Measurements from ENCODE around the gene REC114.
"Not testable (repeated sequence)": the region's sequence is repeated elsewhere in the genome, so short reads cannot be mapped to it uniquely, and the experiment has no call there.

Gene REC114, protein sequence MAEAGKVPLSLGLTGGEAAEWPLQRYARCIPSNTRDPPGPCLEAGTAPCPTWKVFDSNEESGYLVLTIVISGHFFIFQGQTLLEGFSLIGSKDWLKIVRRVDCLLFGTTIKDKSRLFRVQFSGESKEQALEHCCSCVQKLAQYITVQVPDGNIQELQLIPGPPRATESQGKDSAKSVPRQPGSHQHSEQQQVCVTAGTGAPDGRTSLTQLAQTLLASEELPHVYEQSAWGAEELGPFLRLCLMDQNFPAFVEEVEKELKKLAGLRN

GRCh38 chr15:73442968-73443367, at the start of gene REC114:
Gene REC114, plus strand, starts transcription at chr15:73443164. Its CDS starts 22 bp downstream, at chr15:73443186.
- no peak for DNase-seq (ENCODE audit: low read depth in 2 of 2)

DNA sequence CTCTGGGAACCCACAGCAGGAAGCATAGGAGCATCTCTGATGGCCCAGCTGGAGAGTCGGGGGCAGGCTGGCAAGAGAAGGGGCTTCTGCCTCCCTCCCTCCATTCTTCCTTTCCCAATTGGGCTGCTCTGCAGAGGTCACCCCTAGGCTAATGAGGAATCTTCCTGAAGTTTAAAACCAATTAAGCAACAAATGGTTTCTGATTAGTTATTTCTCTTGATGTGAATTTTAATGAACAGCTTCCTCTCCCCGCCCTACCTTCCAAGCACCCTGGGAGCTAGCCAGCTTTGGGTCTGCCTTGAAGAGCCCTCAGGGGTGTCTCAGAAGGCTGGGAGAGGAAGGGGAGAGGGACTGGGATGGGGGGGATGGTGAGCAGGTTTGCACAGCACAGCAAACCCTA, 49.6 kb upstream of the REC114 start:
- DNase-seq (ENCODE audit: low read depth in 2 of 2), result no peak

DNA sequence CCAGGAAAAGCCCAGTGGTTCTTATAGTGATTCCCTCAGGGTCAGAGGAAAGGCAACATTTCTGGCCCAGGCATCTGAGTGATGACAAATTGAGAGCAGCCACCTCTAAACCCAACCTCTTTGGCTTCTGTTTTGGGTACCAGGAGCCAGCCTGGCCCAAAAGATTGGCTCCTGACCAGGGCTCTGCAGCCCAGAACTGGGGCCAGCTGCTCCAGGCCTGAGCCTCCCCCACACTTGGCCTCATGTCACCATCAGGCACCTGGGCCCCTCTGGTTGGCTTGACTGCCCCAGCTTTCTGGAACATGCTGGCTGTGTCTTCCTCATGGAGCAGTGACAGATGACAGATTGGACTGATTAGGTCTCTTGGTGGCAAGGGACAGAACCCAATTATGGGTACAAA, 48.2 kb upstream of the REC114 start:
- no peak for DNase-seq (ENCODE audit: low read depth in 2 of 2)

- DNase-seq (ENCODE audit: low read depth in 2 of 2), result no peak
Observed at GRCh38 chr15:73395671-73396070, 47.3 kb upstream of the REC114 start.

DNA sequence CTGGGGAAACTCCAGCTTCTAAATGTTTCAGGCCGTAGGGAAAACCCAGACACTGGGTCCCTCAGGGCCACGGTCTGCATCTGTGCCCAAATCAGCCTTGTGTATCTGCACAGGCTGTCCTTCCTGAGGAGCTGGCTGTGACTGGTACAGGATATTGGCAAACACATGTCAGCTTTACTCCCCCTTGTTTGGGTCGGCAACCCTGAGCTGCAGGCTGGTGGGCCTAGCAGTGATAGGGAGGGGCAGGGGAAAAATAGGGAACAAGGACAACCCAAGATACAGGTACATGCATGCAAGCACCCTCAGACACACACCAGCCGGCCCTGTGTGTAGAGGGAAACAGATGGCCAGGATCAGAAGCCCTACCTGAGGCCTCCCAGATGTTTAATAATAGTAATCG, 45.5 kb upstream of the REC114 start:
- DNase-seq (ENCODE audit: low read depth in 2 of 2), result no peak

- no peak for DNase-seq (ENCODE audit: low read depth in 2 of 2)
Observed at GRCh38 chr15:73398861-73399260, 44.1 kb upstream of the REC114 start.

GRCh38 chr15:73400222-73400621, 42.7 kb upstream of the REC114 start:
- DNase-seq (ENCODE audit: low read depth in 2 of 2), result not testable (repeated sequence)

GRCh38 chr15:73403171-73403570, 39.8 kb upstream of the REC114 start:
- DNase-seq (ENCODE audit: low read depth in 2 of 2), result no peak

GRCh38 chr15:73414876-73415275, 28.1 kb upstream of the REC114 start:
- DNase-seq (ENCODE audit: low read depth in 2 of 2), result no peak

DNA sequence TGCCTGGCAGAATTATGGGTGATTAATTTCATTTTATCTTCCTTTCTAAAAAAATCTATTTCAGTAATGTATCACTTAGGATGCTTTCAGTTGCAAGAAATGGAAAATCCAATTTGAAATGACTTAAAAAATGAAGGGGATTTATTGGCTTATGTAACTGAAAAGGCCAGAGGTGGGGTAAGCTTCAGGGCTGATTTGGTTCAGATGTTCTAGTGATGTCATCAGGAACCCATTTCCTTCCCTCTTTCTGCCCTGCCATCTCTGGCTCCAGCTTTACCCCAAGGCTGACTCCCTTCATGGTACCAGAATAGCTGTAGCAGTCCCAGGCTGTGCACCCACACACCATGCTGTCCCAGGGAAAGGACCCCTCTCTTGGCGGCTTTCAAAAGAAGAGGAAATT, 18.5 kb upstream of the REC114 start:
- DNase-seq (ENCODE audit: low read depth in 2 of 2), result no peak

DNA sequence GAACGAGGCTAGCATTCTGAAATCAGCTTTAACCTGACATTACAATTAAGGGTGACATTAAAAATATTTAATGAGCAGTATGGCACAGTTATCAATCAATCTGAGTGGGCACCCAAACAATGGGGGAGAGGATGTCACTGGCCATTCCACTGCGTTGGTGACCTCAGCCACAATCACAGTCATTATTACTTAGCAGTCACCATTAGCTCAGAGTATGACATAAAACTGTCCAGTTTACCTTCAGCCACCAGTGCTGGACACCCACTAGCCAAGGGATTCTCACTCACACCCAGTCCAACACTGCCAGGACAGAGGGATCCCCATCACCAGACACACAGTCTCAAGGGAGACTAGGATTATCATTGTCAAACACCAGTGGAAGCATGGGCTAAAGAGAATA, 17.5 kb upstream of the REC114 start:
- no peak for DNase-seq (ENCODE audit: low read depth in 2 of 2)

- DNase-seq (ENCODE audit: low read depth in 2 of 2), result no peak
Observed at GRCh38 chr15:73426323-73426994, 16.5 kb upstream of the REC114 start.

- not testable (repeated sequence) for DNase-seq (ENCODE audit: low read depth in 2 of 2)
Observed at GRCh38 chr15:73431329-73431728, 11.6 kb upstream of the REC114 start.

- DNase-seq (ENCODE audit: low read depth in 2 of 2), result no peak
Observed at GRCh38 chr15:73433873-73434272, 9.1 kb upstream of the REC114 start.

- DNase-seq (ENCODE audit: low read depth in 2 of 2), result no peak
Observed at GRCh38 chr15:73436613-73437012, 6.4 kb upstream of the REC114 start.

DNA sequence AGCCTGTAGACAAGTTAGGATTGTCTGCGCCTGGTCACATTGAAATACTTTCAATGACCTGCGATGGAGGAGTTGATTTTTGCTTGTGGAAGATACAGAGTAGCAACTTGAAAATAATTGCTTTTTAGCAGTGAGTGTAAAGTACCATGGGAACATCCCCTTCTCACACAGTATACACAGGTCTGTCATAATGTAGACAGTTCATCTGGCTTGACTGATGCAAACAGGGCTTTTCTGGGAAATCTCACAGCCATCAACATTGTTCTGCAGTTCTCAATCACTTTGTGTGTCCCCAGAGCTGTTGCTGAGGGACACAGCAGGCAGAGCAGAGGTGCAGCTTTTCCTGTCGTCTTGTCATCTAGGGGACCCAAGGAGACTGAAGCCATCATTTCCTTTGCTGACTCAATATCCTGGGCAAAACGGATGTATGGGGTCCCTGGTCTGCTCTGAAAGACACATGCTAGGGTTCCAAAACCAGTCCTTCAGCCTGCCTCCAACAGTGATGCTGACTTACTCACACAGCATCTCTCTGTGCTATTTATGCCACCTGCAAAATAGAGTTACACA, 5.3 kb upstream of the REC114 start:
- no peak for DNase-seq (ENCODE audit: low read depth in 2 of 2)

DNA sequence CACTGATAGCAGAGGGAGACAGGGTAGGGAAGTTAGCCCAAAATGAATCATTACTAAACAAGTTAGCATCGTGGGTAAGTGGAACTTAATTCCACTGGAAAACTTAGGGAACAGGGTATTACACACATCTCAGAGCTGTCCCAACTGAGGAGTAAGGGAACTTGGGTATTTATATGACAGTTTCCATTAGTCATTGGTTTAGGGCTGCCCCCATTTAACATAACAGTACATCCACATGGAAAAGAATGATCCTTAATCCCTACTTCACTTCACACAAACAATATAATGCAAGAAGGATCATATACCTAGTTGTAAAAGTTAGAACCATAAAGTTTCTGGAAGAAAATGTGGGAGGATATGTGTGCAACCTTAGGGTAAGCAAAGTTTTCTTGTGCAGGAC, 4.3 kb upstream of the REC114 start:
- no peak for DNase-seq (ENCODE audit: low read depth in 2 of 2)

DNA sequence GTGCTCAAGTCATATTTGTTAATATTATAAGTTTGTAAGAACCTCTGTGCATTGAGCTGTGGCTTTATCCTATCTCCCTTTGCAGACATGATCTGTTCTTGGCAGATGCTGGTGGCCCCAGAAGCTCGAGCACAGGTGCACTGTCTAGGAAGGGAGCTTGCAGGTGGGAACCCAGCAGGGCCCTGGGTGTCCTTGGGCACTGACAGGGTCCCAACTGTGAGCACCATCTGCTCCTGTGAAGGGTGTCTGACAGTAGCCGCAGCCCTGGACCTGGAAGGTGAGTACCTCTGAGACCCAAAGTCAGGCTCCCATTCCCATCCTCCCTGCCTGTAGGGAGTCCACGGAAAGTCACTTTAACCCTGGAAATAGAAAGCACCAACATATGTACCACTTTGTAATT, 2.4 kb upstream of the REC114 start:
- no peak for DNase-seq (ENCODE audit: low read depth in 2 of 2)

DNA sequence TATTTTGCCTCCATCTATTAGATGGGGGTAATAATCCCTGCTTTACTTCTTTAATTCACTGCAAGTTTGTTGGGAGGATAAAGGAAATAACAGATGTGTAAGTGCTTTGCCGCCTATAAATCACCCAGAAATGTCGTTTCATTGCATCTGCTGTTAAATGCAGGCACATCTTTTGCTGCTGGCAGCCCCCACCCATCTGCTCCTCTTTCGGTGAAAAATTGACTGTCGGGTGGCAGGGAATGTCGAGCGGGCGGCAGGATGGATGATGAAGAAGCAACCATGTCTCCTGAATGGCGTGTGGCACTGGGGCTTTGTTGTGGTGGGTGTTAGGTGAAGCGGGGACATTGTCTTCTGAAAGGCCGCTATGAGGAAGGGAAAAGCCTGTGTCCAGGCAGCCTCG, 543 bp upstream of the REC114 start:
- DNase-seq (ENCODE audit: low read depth in 2 of 2), result no peak

DNA sequence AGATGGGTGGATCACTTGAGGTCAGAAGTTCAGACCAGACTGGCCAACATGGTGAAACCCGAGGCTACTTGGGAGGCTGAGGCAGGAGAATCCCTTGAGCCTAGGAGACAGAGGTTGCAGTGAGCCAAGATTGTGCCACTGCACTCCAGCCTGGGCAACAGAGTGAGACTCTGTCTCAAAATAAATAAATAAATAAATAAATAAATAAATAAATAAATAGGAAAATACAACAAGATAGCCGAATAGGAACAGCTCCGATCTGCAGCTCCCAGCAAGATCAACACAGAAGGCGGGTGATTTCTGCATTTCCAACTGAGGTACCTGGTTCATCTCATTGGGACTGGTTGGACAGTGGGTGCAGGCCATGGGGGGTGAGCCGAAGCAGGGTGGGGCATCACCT, 4.5 kb downstream of the REC114 start:
- DNase-seq (ENCODE audit: low read depth in 2 of 2), result not testable (repeated sequence)

GRCh38 chr15:73448158-73448758, 5.3 kb downstream of the REC114 start:
- DNase-seq (ENCODE audit: low read depth in 2 of 2), result not testable (repeated sequence)

DNA sequence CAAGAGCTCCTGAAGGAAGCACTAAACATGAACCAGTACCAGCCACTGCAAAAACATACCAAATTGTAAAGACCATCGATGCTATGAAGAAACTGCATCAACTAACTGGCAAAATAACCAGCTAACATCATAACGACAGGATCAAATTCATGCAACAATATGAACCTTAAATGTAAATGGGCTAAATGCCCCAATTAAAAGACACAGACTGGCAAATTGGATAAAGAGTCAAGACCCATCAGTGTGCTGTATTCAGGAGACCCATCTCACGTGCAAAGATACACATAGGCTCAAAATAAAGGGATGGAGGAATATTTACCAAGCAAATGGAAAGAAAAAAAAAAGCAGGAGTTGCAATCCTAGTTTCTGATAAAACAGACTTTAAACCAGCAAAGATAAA, 7.0 kb downstream of the REC114 start:
- DNase-seq (ENCODE audit: low read depth in 2 of 2), result not testable (repeated sequence)

DNA sequence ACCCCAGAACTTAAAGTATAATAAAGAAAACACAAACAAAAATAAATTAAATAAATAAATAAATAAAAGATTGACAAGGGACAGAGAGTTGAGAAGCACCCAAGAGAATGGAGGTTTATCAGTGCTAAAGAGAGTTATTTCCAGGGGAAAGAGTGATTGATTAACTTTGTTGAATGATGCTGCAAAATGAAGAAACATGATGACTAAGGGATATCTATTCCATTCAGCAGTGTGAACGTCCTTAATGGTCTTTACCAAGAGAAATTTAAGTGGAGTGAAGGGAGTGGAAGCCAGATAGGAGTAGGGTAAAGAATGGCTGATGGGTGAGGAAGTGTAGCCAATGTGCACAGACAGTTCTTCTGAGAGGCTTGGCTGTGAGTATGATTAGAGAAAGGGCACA, 11.1 kb downstream of the REC114 start:
- no peak for DNase-seq (ENCODE audit: low read depth in 2 of 2)

All from stimulated activated CD8-positive, alpha-beta memory T cell treated with anti-CD3 and anti-CD28 coated beads, Interleukin-7, amount 100 ng/mL, for 4 hours (primary cell).